Neural crest cell (in vitro differentiated cells): ENCODE measurements around the gene STPG2. TPM values are rescaled to one million over a fixed set of nuclear protein-coding genes. Genes with fewer than 3 reads are reported as not detected.

ENCODE experiments used
- DNase-seq: peaks from one replicate; pipeline ENCODE4 v3.0.0; 2021; ENCODE audit warnings: low read depth, mixed read lengths, low spot score
- H3K27ac Mint-ChIP-seq: one replicate; pipeline ENCODE4 v1.8.0; 2021; ENCODE audit warnings: mild to moderate bottlenecking, mixed read lengths; ENCODE audit not compliant: unreplicated experiment
- H3K27me3 Mint-ChIP-seq: 2 replicates; pipeline ENCODE4 v1.8.0; 2021; ENCODE audit warnings: low read depth, mild to moderate bottlenecking, mixed read lengths
- H3K36me3 Mint-ChIP-seq: 2 replicates; pipeline ENCODE4 v1.8.0; 2021; ENCODE audit warnings: low read depth, mild to moderate bottlenecking, mixed read lengths
- H3K4me1 Mint-ChIP-seq: 2 replicates; pipeline ENCODE4 v1.8.0; 2021; ENCODE audit warnings: mixed read lengths
- H3K4me3 Mint-ChIP-seq: one replicate; pipeline ENCODE4 v1.8.0; 2021; ENCODE audit warnings: mild to moderate bottlenecking, mixed read lengths
- H3K9me3 Mint-ChIP-seq: 2 replicates; pipeline ENCODE4 v1.8.0; 2021; ENCODE audit warnings: mixed read lengths
- total RNA-seq: library from RNA; stranded (reverse); gene quantifications from 2 replicates; pipeline ENCODE4 v1.2.1, GENCODE V29; 2021
- TF ChIP-seq, protein P1 (sequence below): fragments of 200-600 bp; sonication (generic); conservative IDR thresholded peaks from 2 replicates; pipeline ENCODE4 v1.5.0; 2021; ENCODE audit warnings: antibody characterized with exemption, mild to moderate bottlenecking

The STPG2 gene
- total RNA-seq, 1 donor from 2014 or later = 0.21 TPM

DNA sequence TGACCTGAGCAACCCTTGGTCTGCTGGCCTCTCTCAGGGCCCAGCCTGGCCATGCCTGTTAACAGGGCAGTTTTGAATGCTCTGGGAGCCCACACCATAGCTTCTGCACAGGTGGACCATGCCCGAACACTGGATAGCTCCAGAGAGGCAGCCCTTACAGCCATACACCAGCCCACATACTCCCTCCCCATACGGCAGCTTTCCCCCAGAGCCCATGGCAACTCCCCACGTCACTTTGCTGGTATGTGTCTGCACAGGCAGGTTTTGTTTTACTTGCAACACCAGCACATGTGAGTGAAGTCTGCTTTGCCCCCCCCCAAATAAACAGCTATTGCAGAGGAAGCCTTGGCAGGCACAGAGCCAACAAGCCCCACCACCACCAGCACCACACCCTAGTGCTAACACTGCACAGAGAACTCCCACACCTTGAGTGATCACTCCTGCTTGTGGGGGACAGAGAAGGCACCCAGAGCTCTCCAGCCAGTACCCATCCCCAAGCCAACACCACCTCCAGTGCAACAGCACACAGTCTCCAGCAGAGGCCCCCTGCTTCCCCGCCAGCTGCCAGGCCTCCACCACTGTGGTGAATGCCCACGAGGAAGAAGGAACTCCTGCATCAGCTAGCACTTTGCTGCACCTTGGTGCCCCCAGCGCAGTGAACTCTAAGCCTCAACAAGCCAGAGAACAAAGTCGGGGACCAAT, 87.3 kb downstream of the STPG2 start:
- H3K4me3 Mint-ChIP-seq = no peak overlapping the region
- peaks cover 3% of the 10 kb centered on the region for H3K36me3 Mint-ChIP-seq
- H3K9me3 Mint-ChIP-seq = peaks cover 12% of the 10 kb centered on the region
- DNase-seq = no peak
- no peaks in the 10 kb centered on the region for H3K27me3 Mint-ChIP-seq
- no peaks in the 10 kb centered on the region for H3K4me1 Mint-ChIP-seq
- TF ChIP-seq, protein P1, sequence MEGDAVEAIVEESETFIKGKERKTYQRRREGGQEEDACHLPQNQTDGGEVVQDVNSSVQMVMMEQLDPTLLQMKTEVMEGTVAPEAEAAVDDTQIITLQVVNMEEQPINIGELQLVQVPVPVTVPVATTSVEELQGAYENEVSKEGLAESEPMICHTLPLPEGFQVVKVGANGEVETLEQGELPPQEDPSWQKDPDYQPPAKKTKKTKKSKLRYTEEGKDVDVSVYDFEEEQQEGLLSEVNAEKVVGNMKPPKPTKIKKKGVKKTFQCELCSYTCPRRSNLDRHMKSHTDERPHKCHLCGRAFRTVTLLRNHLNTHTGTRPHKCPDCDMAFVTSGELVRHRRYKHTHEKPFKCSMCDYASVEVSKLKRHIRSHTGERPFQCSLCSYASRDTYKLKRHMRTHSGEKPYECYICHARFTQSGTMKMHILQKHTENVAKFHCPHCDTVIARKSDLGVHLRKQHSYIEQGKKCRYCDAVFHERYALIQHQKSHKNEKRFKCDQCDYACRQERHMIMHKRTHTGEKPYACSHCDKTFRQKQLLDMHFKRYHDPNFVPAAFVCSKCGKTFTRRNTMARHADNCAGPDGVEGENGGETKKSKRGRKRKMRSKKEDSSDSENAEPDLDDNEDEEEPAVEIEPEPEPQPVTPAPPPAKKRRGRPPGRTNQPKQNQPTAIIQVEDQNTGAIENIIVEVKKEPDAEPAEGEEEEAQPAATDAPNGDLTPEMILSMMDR = no peak
- H3K27ac Mint-ChIP-seq = no peak overlapping the region

DNA sequence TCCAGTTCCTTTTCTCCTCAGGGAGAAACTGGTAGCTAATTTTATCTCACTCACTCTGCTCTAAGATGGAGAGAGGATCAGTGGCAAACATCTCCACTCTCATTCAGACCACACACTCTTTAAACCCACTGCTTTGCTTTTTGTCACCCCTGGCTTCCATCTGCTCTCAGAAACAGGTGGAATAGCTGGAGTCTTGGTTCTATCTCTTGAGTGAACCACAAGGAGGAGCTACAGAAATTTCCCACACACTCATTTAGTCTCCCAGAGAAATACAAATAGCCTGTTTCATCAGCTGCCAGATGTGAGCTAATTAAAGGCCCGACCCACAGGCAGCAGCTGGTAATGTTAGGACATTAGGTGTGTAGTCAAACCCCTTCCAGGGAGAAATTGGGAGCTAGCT, 96.6 kb downstream of the STPG2 start:
- H3K36me3 Mint-ChIP-seq = no peaks in the 10 kb centered on the region
- H3K4me1 Mint-ChIP-seq = no peaks in the 10 kb centered on the region
- H3K27me3 Mint-ChIP-seq = no peaks in the 10 kb centered on the region
- H3K9me3 Mint-ChIP-seq = no peaks in the 10 kb centered on the region
- TF ChIP-seq, protein P1 = no peak
- H3K27ac Mint-ChIP-seq = no peak overlapping the region
- no peak for DNase-seq
- no peak overlapping the region for H3K4me3 Mint-ChIP-seq

DNA sequence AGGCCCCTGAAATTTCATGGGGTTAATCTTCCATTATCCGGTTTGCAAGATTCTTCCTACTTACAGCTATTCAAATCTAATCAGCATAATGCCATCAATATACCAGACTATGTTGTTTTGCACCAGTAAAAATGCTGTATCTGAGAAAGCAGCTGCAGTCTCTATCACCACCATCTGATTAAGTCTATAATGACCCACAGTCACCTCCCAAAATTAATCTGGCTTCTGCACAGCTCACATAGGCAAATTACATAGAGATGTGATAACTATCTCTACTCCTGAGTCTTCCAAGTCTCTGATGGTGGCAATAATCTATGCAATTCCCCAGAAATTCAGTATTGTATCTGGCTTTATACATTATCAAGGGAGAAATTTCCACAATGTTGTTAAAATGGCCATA, 113.2 kb downstream of the STPG2 start:
- peaks cover 2% of the 10 kb centered on the region for H3K36me3 Mint-ChIP-seq
- H3K27ac Mint-ChIP-seq = no peak overlapping the region
- peaks cover 2% of the 10 kb centered on the region for H3K27me3 Mint-ChIP-seq
- H3K4me1 Mint-ChIP-seq = no peaks in the 10 kb centered on the region
- H3K4me3 Mint-ChIP-seq = no peak overlapping the region
- peaks cover 18% of the 10 kb centered on the region for H3K9me3 Mint-ChIP-seq
- DNase-seq = no peak
- TF ChIP-seq, protein P1 = no peak

DNA sequence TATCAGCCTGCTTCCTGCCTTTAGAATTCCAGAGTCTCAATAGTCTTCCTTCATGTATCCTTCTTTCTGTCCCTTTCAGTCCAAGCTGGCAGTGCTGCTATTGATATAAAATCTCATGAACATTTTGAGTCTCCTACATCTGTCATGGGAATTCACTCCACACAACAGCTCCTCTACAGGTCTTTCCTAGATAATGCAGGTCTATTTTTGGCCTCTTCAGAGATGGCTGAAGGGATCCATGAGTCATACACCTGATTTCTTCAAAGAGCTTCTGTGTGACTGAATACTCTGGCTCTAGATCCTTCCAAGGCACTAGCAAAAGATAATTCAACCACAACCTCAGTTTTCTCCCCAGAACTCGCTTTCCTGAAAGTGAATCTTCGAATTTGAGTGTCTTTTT, 115.4 kb downstream of the STPG2 start:
- DNase-seq = no peak
- H3K36me3 Mint-ChIP-seq = peaks cover 2% of the 10 kb centered on the region
- peaks cover 11% of the 10 kb centered on the region for H3K9me3 Mint-ChIP-seq
- no peaks in the 10 kb centered on the region for H3K27me3 Mint-ChIP-seq
- no peak overlapping the region for H3K4me3 Mint-ChIP-seq
- H3K27ac Mint-ChIP-seq = no peak overlapping the region
- no peaks in the 10 kb centered on the region for H3K4me1 Mint-ChIP-seq
- TF ChIP-seq, protein P1 = peak; percentile 41

DNA sequence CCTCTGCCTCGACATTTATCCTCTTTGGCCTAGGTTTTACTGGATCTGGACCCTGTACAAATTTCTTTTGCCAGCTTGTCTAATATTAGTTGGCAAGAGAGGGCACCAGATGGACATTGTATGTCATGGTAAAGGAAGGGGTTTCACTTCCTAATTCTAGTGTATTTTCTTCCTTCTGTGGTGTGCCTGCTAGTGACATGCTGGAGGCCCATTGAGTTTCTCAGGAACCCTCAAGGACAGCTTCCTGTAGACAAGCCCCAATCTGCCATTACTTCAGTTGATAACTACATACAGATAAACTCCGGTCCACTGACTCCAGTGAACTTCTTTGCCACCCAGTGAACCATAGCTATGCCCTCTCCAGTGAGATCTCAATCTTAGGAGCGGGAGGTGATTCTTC, 116.9 kb downstream of the STPG2 start:
- Mint-ChIP-seq H3K36me3 (no peaks in the 10 kb centered on the region), H3K27me3 (no peaks in the 10 kb centered on the region), H3K9me3 (peaks cover 3% of the 10 kb centered on the region), H3K27ac (no peak overlapping the region), H3K4me3 (no peak overlapping the region), H3K4me1 (no peaks in the 10 kb centered on the region)
- TF ChIP-seq, protein P1 = no peak
- DNase-seq = no peak
